T-helper 1 cell treated with Interleukin-12 subunit alpha and Interleukin-12 subunit beta and Interleukin-4 antibody, amounts not matched to agents 30 μg/mL and 1 μg/mL, for 36 hours (primary cell): ENCODE results near the gene CASK.
"Not testable (repeated sequence)": the region's sequence is repeated elsewhere in the genome, so short reads cannot be mapped to it uniquely, and the experiment has no call there.

Experiments used
- H3K27ac Mint-ChIP-seq: one replicate; pipeline ENCODE4 v1.8.0; 2021; ENCODE audit warnings: mild to moderate bottlenecking, mixed read lengths
- H3K27me3 Mint-ChIP-seq: one replicate; pipeline ENCODE4 v1.8.0; 2021; ENCODE audit warnings: low read depth, mixed read lengths
- H3K36me3 Mint-ChIP-seq: one replicate; pipeline ENCODE4 v1.8.0; 2021; ENCODE audit warnings: low read depth, mixed read lengths
- H3K4me1 Mint-ChIP-seq: one replicate; pipeline ENCODE4 v1.8.0; 2021; ENCODE audit warnings: low read depth, mixed read lengths
- H3K4me3 Mint-ChIP-seq: one replicate; pipeline ENCODE4 v1.8.0; 2021; ENCODE audit warnings: mild to moderate bottlenecking, moderate library complexity, mixed read lengths
- H3K9me3 Mint-ChIP-seq: one replicate; pipeline ENCODE4 v1.8.0; 2021; ENCODE audit warnings: mixed read lengths

CASK gene

GRCh38 chrX:41664908-41665307 lies 258.4 kb downstream of the CASK start:
- Mint-ChIP-seq H3K36me3 (peaks cover 13% of the 10 kb centered on the region), H3K4me1 (peaks cover 36% of the 10 kb centered on the region), H3K9me3 (no peaks in the 10 kb centered on the region), H3K27ac (peak overlapping the region; percentile 57), H3K4me3 (no peak overlapping the region), H3K27me3 (no peaks in the 10 kb centered on the region)

DNA sequence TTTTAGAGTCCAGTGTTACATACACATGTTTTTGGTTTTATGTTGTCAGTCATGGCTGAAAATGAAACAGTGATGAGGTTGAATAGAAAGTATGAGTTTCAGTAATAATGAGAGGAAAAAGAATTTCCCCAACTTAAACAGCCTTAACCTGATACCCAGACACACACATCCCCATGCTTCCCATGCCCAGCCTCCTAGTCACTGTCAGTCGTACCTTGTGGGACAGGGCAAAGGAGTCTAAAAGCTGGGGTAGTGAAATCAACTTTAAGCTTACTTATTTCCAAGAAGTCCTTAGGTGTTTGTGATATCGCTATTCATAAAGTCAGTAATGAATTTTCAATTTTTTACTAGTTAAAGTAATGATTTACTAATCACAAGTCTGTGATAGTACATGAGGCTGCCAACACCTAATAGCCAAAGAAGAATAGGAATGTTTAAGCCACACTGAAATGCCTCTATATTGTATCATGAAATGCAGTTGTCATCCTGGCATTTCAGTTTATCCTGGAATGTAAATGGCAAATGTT lies 258.9 kb downstream of the CASK start:
- Mint-ChIP-seq H3K36me3 (peaks cover 10% of the 10 kb centered on the region), H3K27me3 (no peaks in the 10 kb centered on the region), H3K4me3 (no peak overlapping the region), H3K9me3 (no peaks in the 10 kb centered on the region), H3K4me1 (peaks cover 36% of the 10 kb centered on the region), H3K27ac (no peak overlapping the region)

DNA sequence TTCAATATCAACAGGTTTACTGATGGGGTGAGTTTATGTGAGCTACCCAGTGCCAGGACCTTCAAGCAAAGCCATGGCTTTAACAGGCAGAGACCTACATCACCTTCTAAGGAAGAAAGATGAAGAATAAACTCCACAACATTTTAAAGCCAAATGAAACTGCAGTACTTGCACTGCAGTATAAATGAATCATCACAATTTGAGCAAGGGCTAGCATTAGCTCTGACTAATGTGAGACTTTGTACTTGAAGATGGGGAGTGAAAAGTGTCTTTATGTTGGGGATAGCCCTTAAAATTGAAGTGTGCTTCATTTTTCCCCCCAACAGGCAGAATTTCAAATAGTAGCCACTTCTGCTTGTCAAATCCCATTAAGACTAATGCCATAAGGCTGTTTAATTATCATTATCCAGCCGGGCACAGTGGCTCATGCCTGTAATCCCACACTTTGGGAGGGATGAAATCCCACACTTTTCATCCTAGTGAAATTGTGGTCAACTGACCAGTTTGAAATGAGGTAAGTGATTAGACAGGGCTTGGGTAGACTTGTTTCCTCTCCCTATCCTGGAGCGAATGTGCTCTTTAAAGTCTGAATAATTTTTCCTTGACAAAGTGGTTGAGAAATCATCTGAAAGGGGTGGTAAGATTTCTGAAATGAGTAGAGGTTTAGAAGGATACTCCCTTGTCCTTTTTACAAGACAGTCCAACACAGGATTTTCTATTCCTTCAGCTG lies 261.8 kb downstream of the CASK start:
- H3K4me1 Mint-ChIP-seq, result peaks cover 25% of the 10 kb centered on the region
- no peaks in the 10 kb centered on the region for H3K27me3 Mint-ChIP-seq
- no peak overlapping the region for H3K27ac Mint-ChIP-seq
- H3K9me3 Mint-ChIP-seq, result no peaks in the 10 kb centered on the region
- no peak overlapping the region for H3K4me3 Mint-ChIP-seq
- H3K36me3 Mint-ChIP-seq, result peaks cover 21% of the 10 kb centered on the region

- H3K27me3 Mint-ChIP-seq, result no peaks in the 10 kb centered on the region
- no peak overlapping the region for H3K27ac Mint-ChIP-seq
- peaks cover 4% of the 10 kb centered on the region for H3K9me3 Mint-ChIP-seq
- H3K36me3 Mint-ChIP-seq, result peaks cover 46% of the 10 kb centered on the region
- H3K4me3 Mint-ChIP-seq, result no peak overlapping the region
- peaks cover 8% of the 10 kb centered on the region for H3K4me1 Mint-ChIP-seq
Observed at GRCh38 chrX:41655631-41656030, 267.7 kb downstream of the CASK start.

DNA sequence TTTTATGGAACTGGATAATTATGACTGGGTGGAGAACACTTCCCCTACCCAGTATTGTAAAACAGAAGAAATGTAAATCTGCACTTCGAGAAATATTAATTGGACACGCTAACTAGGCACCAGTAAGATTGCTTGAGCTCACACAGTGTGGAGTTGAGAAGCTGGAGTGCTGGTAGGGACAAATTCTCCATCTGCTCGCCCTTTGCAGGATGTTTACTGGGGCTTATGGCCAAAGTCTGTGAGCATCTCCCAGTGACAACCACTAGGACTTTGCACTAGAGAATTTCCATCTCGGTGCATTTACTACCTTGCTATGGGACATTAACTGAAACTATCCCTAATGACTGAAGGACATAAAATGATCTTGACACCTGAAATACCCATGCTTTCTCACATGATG lies 268.3 kb downstream of the CASK start:
- H3K27me3 Mint-ChIP-seq, result no peaks in the 10 kb centered on the region
- H3K4me3 Mint-ChIP-seq, result no peak overlapping the region
- peaks cover 8% of the 10 kb centered on the region for H3K4me1 Mint-ChIP-seq
- no peak overlapping the region for H3K27ac Mint-ChIP-seq
- peaks cover 46% of the 10 kb centered on the region for H3K36me3 Mint-ChIP-seq
- peaks cover 4% of the 10 kb centered on the region for H3K9me3 Mint-ChIP-seq

GRCh38 chrX:41653125-41653524 lies 270.2 kb downstream of the CASK start:
- no peaks in the 10 kb centered on the region for H3K27me3 Mint-ChIP-seq
- H3K4me1 Mint-ChIP-seq, result peaks cover 3% of the 10 kb centered on the region
- H3K4me3 Mint-ChIP-seq, result no peak overlapping the region
- peaks cover 48% of the 10 kb centered on the region for H3K36me3 Mint-ChIP-seq
- peaks cover 15% of the 10 kb centered on the region for H3K9me3 Mint-ChIP-seq
- H3K27ac Mint-ChIP-seq, result no peak overlapping the region

GRCh38 chrX:41646201-41646600 lies 277.2 kb downstream of the CASK start:
- not testable (repeated sequence) for H3K4me3 Mint-ChIP-seq, H3K4me1 Mint-ChIP-seq, H3K27me3 Mint-ChIP-seq, H3K27ac Mint-ChIP-seq
- Mint-ChIP-seq H3K36me3 (peaks cover 41% of the 10 kb centered on the region), H3K9me3 (peaks cover 29% of the 10 kb centered on the region)

DNA sequence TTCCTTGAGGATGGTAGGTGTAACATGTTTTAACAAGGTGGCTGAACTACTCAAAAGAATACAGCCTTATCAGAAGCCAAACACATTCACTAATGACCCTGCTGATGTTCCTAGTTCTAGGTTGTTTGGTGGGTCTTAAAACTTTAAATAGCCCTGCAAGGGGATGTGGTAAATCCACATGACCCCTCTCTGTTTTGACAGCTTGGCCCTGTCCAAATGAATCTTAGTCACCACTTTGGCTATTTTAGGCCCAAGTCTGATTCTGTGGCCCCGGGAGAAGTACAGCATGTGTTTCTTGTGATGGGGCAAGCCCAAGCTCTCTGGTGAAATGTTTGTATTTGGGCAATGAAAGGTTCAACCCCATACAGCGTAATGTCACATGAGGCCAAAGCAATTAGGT lies 289.1 kb downstream of the CASK start:
- no peaks in the 10 kb centered on the region for H3K27me3 Mint-ChIP-seq
- peaks cover 4% of the 10 kb centered on the region for H3K9me3 Mint-ChIP-seq
- H3K27ac Mint-ChIP-seq, result no peak overlapping the region
- peaks cover 12% of the 10 kb centered on the region for H3K36me3 Mint-ChIP-seq
- H3K4me3 Mint-ChIP-seq, result no peak overlapping the region
- no peaks in the 10 kb centered on the region for H3K4me1 Mint-ChIP-seq

- Mint-ChIP-seq H3K4me3 (no peak overlapping the region), H3K9me3 (no peaks in the 10 kb centered on the region), H3K27me3 (no peaks in the 10 kb centered on the region), H3K36me3 (peaks cover 10% of the 10 kb centered on the region), H3K4me1 (no peaks in the 10 kb centered on the region), H3K27ac (no peak overlapping the region)
Observed at GRCh38 chrX:41630091-41630490, 293.3 kb downstream of the CASK start.

DNA sequence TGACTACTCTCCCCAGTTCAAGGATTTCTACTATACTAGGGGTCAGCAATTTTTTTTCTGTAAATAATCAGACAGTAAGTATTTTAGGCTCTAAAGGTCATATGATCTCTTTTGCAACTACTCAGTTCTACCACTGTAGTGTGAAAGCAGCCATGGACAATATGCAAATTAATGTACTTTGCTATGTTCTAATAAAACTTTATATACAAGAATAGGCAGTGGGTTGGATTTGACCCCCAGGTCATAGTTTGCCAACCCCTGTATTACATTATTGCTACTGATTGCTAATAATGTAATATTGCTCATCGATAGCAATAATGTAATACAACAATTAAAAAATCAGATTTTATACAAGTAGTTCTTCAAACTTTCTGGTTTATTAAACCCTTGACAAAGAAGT lies 293.8 kb downstream of the CASK start:
- H3K27ac Mint-ChIP-seq, result no peak overlapping the region
- no peaks in the 10 kb centered on the region for H3K4me1 Mint-ChIP-seq
- H3K36me3 Mint-ChIP-seq, result peaks cover 11% of the 10 kb centered on the region
- no peaks in the 10 kb centered on the region for H3K27me3 Mint-ChIP-seq
- no peak overlapping the region for H3K4me3 Mint-ChIP-seq
- H3K9me3 Mint-ChIP-seq, result no peaks in the 10 kb centered on the region

DNA sequence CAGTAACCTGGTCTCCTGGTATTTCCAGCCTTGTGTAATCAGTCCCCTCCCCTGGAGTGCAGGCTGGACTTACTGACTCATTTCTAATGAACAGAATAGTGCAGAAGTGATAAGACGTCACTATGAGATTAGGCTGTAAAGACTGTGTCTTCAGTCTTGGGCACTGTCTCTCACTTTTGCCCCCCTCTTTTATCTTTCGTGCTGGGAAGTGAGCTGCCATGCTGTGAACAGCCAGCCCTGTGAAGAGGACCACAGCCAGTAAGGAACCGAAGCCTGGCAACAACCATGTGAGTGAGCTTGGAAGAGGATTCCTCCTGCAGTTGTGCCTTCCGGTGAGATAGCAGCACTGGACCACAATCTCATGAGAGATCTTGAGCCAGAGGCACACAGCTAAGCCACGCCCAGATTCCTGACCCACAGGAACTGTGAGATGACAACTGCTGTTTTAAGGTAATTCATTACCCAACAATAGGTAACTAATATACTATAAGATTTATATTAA lies 302.1 kb downstream of the CASK start:
- Mint-ChIP-seq H3K4me3 (no peak overlapping the region), H3K9me3 (no peaks in the 10 kb centered on the region), H3K36me3 (peaks cover 14% of the 10 kb centered on the region), H3K27ac (no peak overlapping the region), H3K4me1 (peaks cover 2% of the 10 kb centered on the region), H3K27me3 (no peaks in the 10 kb centered on the region)

DNA sequence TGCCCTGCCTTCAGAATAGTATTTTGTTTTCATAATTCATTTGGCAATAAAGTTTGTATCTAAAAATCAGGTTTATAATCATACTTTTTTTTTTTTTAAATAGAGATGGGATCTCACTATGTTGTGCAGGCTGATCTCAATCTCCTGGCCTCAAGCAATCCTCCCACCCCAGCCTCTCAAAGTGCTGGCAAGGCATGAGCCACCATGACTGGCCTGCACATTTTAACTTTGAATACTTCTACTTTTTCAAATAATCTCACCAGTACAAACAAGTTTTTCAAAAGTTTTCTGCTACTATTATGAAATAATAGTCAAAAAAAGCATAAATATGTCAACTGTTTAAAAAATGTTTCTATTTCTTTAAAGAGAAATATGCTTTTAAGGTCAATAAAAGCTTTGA lies 304.1 kb downstream of the CASK start:
- Mint-ChIP-seq H3K27me3 (no peaks in the 10 kb centered on the region), H3K27ac (no peak overlapping the region), H3K4me1 (peaks cover 2% of the 10 kb centered on the region), H3K36me3 (peaks cover 4% of the 10 kb centered on the region), H3K9me3 (no peaks in the 10 kb centered on the region), H3K4me3 (no peak overlapping the region)

DNA sequence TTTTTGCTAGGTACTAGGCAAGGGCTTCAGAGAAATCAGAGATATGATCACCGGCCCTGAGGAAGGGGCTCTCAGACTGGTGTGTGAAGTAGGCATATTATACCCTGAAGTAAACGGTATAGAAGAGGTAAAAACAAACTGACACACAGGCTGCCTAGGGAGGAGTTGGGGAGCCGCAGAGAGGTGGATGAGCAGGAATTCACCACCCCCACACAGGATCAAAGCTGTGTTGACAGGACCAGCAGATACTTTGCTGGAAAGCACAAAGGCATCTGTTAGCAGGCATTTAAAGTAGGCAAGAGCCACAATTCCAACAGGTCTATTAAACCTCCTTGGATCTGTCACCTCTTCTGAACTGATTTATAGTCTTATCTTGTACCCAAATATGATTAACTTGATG lies 306.4 kb downstream of the CASK start:
- Mint-ChIP-seq H3K27me3 (no peaks in the 10 kb centered on the region), H3K9me3 (no peaks in the 10 kb centered on the region), H3K4me1 (peaks cover 2% of the 10 kb centered on the region), H3K27ac (no peak overlapping the region), H3K36me3 (peaks cover 1% of the 10 kb centered on the region), H3K4me3 (no peak overlapping the region)

- Mint-ChIP-seq H3K27ac (no peak overlapping the region), H3K27me3 (no peaks in the 10 kb centered on the region), H3K36me3 (peaks cover 1% of the 10 kb centered on the region), H3K4me1 (no peaks in the 10 kb centered on the region), H3K4me3 (no peak overlapping the region), H3K9me3 (no peaks in the 10 kb centered on the region)
Observed at GRCh38 chrX:41616255-41616654, 307.1 kb downstream of the CASK start.

- H3K9me3 Mint-ChIP-seq, result no peaks in the 10 kb centered on the region
- no peak overlapping the region for H3K4me3 Mint-ChIP-seq
- peaks cover 9% of the 10 kb centered on the region for H3K36me3 Mint-ChIP-seq
- no peaks in the 10 kb centered on the region for H3K27me3 Mint-ChIP-seq
- H3K4me1 Mint-ChIP-seq, result no peaks in the 10 kb centered on the region
- no peak overlapping the region for H3K27ac Mint-ChIP-seq
Observed at GRCh38 chrX:41608244-41608643, 315.1 kb downstream of the CASK start.
